ENCODE results near the gene KRTAP5-8. TPM values are rescaled to one million over a fixed set of nuclear protein-coding genes. Genes with fewer than 3 reads are reported as not detected.
"Not testable (repeated sequence)": the region's sequence is repeated elsewhere in the genome, so short reads cannot be mapped to it uniquely, and the experiment has no call there.

KRTAP5-8 gene
- total RNA-seq, 1 experiment from 2014 or later = not detected

DNA sequence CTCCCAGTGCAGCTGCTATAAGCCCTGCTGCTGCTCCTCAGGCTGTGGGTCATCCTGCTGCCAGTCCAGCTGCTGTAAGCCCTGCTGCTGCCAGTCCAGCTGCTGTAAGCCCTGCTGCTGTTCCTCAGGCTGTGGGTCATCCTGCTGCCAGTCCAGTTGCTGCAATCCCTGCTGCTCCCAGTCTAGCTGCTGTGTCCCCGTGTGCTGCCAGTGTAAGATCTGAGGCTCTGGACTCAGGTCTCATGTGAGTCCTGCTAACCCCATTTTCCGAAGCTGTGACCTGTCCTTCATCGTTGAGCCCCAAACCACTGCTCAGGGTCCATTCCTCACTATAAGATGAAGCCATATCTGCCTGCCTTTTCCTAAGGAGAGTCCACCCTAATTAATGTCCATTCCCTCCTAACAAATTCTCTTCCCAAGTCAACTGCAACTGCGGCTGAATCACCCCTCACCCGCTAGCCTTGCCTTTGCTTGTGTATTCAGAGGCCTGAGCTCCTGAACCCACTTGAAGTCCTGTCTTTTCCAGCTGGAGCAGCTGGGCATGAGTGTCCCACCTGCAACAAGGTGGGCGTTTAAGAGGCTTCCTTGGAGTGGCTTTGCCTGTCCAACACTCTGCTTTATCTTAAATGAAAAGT, 10.1 kb upstream of the KRTAP5-8 start:
- Mint-ChIP-seq H3K36me3 (ENCODE audit: insufficient read depth, unreplicated experiment) (no peaks in the 10 kb centered on the region), H3K4me3 (ENCODE audit: unreplicated experiment) (no peak overlapping the region), H3K9me3 (ENCODE audit: unreplicated experiment) (no peaks in the 10 kb centered on the region), H3K4me1 (ENCODE audit: low read depth, unreplicated experiment) (peaks cover 24% of the 10 kb centered on the region), H3K27ac (ENCODE audit: unreplicated experiment) (no peak overlapping the region), H3K27me3 (ENCODE audit: insufficient read depth, unreplicated experiment) (no peaks in the 10 kb centered on the region)
- Histone ChIP-seq H3K36me3 (ENCODE audit: control insufficient read depth, insufficient read depth, low read length) (no peaks in the 10 kb centered on the region), H3K27me3 (replicated peaks; ENCODE audit: control insufficient read depth, insufficient read depth, low read length) (no peaks in the 10 kb centered on the region), H3K4me1 (peaks cover 19% of the 10 kb centered on the region), H3K9me3 (no peaks in the 10 kb centered on the region), H3K4me3 (ENCODE audit: low read depth, low read length) (no peak overlapping the region)
- DNase-seq = peak in 1 of 2 experiments; percentile 27
- BruUV-seq (replicated peaks) = no TSS peak
- CTCF ChIA-PET = interaction anchor here (0.6 to 0.7 kb wide), 2 partner anchors 36 to 1044 kb away, joined by 3 to 7 read pairs; no protein-coding TSS in a partner anchor
- TF ChIP-seq, protein P1, sequence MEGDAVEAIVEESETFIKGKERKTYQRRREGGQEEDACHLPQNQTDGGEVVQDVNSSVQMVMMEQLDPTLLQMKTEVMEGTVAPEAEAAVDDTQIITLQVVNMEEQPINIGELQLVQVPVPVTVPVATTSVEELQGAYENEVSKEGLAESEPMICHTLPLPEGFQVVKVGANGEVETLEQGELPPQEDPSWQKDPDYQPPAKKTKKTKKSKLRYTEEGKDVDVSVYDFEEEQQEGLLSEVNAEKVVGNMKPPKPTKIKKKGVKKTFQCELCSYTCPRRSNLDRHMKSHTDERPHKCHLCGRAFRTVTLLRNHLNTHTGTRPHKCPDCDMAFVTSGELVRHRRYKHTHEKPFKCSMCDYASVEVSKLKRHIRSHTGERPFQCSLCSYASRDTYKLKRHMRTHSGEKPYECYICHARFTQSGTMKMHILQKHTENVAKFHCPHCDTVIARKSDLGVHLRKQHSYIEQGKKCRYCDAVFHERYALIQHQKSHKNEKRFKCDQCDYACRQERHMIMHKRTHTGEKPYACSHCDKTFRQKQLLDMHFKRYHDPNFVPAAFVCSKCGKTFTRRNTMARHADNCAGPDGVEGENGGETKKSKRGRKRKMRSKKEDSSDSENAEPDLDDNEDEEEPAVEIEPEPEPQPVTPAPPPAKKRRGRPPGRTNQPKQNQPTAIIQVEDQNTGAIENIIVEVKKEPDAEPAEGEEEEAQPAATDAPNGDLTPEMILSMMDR (IDR thresholded peaks at IDR 0.05; ENCODE audit: insufficient read depth in 1 of 2, low read depth in 1 of 2, low read length in 1 of 2, severe bottlenecking in 1 of 2, unreplicated experiment in 1 of 2) = no peak
- POLR2A ChIA-PET = interaction anchor here (0.6 kb wide), 1 partner anchor 574 kb away, joined by 3 read pairs; no protein-coding TSS in a partner anchor
- intact Hi-C loops (cut with micrococcal nuclease; ENCODE audit: unreplicated experiment) = no loop called here

DNA sequence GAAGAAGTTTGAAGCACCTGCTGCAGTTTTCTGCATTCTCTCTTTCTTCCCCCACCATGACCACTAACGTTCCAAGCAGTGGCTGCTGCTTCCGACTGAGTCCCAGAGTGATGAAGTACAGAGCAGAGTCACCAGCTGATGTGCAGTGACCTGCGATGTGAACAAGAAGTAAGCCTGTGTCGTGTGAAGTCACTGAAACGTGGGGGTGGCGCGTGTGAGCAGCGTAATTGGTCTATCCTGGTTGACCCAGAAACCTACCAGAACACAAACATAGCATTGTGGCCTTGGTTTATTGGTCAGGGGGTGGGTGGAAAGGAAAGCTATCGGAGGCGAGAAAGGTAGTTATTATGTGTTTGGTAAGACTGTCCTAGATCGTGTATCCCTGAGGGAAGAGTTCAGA, 7.2 kb upstream of the KRTAP5-8 start:
- Mint-ChIP-seq H3K4me3 (ENCODE audit: unreplicated experiment) (no peak overlapping the region), H3K27me3 (ENCODE audit: insufficient read depth, unreplicated experiment) (no peaks in the 10 kb centered on the region), H3K9me3 (ENCODE audit: unreplicated experiment) (no peaks in the 10 kb centered on the region), H3K36me3 (ENCODE audit: insufficient read depth, unreplicated experiment) (no peaks in the 10 kb centered on the region), H3K4me1 (ENCODE audit: low read depth, unreplicated experiment) (peaks cover 28% of the 10 kb centered on the region), H3K27ac (ENCODE audit: unreplicated experiment) (no peak overlapping the region)
- ChIA-PET POLR2A (no interaction called here), CTCF (no interaction called here)
- Histone ChIP-seq H3K4me1 (peaks cover 16% of the 10 kb centered on the region), H3K4me3 (ENCODE audit: low read depth, low read length) (no peak overlapping the region), H3K9me3 (no peaks in the 10 kb centered on the region), H3K27me3 (replicated peaks; ENCODE audit: control insufficient read depth, insufficient read depth, low read length) (no peaks in the 10 kb centered on the region), H3K36me3 (ENCODE audit: control insufficient read depth, insufficient read depth, low read length) (no peaks in the 10 kb centered on the region)
- intact Hi-C loops (cut with micrococcal nuclease; ENCODE audit: unreplicated experiment) = no loop called here
- DNase-seq = peak in 1 of 2 experiments; percentile 30
- TF ChIP-seq, protein P1 (IDR thresholded peaks at IDR 0.05; ENCODE audit: insufficient read depth in 1 of 2, low read depth in 1 of 2, low read length in 1 of 2, severe bottlenecking in 1 of 2, unreplicated experiment in 1 of 2) = no peak
- no TSS peak for BruUV-seq (replicated peaks)

DNA sequence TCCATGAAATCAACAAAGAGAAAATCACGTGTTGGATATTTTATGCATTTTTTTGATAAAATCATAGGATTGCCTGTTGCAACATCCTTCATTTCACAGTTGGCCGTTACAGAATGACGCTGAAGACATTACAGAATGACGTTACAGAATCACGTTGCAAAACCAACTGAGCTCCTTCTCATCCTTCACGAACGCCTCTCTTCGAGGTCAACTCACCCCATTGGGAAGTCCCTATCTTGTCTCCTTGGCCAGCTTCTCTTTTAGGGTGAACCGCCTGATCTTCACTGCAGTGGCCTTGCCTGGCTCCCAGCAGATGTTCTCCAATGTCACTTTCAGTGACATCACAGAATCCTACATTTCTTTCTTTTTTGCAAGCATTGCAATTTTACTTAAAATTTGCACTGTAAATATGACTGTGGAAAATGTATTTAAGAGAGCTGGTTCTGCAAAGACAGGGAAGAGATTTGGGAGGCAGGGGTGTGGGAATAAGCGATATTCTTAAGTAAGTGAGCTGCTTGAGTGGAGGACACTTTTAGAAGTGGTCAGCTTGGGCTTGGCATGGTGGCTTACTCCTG, 5.7 kb upstream of the KRTAP5-8 start:
- Histone ChIP-seq H3K4me1 (peaks cover 7% of the 10 kb centered on the region), H3K27me3 (replicated peaks; ENCODE audit: control insufficient read depth, insufficient read depth, low read length) (no peaks in the 10 kb centered on the region), H3K4me3 (ENCODE audit: low read depth, low read length) (no peak overlapping the region), H3K9me3 (no peaks in the 10 kb centered on the region), H3K36me3 (ENCODE audit: control insufficient read depth, insufficient read depth, low read length) (no peaks in the 10 kb centered on the region)
- no peak overlapping the region for H3K4me3 Mint-ChIP-seq (ENCODE audit: unreplicated experiment)
- TF ChIP-seq, protein P1 (IDR thresholded peaks at IDR 0.05; ENCODE audit: insufficient read depth in 1 of 2, low read depth in 1 of 2, low read length in 1 of 2, severe bottlenecking in 1 of 2, unreplicated experiment in 1 of 2) = no peak
- no peaks in the 10 kb centered on the region for H3K9me3 Mint-ChIP-seq (ENCODE audit: unreplicated experiment)
- POLR2A ChIA-PET = no interaction called here
- CTCF ChIA-PET = no interaction called here
- peaks cover 15% of the 10 kb centered on the region for H3K4me1 Mint-ChIP-seq (ENCODE audit: low read depth, unreplicated experiment)
- no peaks in the 10 kb centered on the region for H3K27me3 Mint-ChIP-seq (ENCODE audit: insufficient read depth, unreplicated experiment)
- H3K36me3 Mint-ChIP-seq (ENCODE audit: insufficient read depth, unreplicated experiment) = no peaks in the 10 kb centered on the region
- no peak overlapping the region for H3K27ac Mint-ChIP-seq (ENCODE audit: unreplicated experiment)
- BruUV-seq (replicated peaks) = no TSS peak
- DNase-seq = peak in 1 of 2 experiments; percentile 7
- intact Hi-C loops (cut with micrococcal nuclease; ENCODE audit: unreplicated experiment) = no loop called here

DNA sequence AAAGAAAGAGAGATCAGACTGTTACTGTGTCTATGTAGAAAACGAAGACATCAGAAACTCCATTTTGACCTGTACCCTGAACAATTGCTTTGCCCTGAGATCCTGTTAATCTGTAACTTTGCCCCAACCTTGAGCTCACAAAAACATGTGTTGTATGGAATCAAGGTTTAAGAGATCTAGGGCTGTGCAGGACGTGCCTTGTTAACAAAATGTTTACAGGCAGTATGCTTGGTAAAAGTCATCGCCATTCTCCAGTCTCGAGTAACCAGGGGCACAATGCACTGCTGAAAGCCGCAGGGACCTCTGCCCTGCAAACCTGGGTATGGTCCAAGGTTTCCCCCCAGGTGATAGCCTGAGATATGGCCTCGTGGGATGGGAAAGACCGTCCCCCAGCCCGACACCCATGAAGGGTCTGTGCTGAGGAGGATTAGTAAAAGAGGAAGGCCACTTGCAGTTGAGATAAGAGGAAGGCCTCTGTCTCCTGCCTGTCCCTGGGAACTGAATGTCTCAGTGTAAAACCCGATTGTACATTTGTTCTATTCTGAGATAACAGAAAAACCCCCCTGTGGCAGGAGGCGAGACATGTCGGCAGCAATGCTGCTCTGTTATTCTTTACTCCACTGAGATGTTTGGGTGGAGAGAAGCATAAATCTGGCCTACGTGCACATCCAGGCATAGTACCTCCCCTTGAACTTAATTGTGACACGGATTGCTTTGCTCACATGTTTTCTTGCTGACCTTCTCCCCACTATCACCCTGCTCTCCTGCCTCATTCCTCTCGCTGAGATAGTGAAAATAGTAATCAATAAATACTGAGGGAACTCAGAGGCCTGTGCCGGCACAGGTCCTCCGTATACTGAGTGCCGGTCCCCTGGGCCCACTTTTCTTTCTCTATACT, 2.9 kb upstream of the KRTAP5-8 start:
- H3K27ac Mint-ChIP-seq (ENCODE audit: unreplicated experiment); H3K4me1 ChIP-seq; H3K27me3 ChIP-seq (replicated peaks; ENCODE audit: control insufficient read depth, insufficient read depth, low read length); intact Hi-C loops (cut with micrococcal nuclease; ENCODE audit: unreplicated experiment); H3K36me3 Mint-ChIP-seq (ENCODE audit: insufficient read depth, unreplicated experiment); POLR2A ChIA-PET; BruUV-seq (replicated peaks); H3K36me3 ChIP-seq (ENCODE audit: control insufficient read depth, insufficient read depth, low read length); H3K9me3 Mint-ChIP-seq (ENCODE audit: unreplicated experiment); H3K27me3 Mint-ChIP-seq (ENCODE audit: insufficient read depth, unreplicated experiment); H3K4me3 ChIP-seq (ENCODE audit: low read depth, low read length); H3K4me3 Mint-ChIP-seq (ENCODE audit: unreplicated experiment); H3K9me3 ChIP-seq: not testable (repeated sequence)
- H3K4me1 Mint-ChIP-seq (ENCODE audit: low read depth, unreplicated experiment) = peaks cover 14% of the 10 kb centered on the region
- DNase-seq = peak in 1 of 2 experiments; percentile 30
- CTCF ChIA-PET = interaction anchor here (0.9 kb wide), 1 partner anchor 45 kb away, joined by 3 read pairs; no protein-coding TSS in a partner anchor
